A549 (cell line): Measurements from ENCODE around the gene CEP112. TPM values are rescaled to one million over a fixed set of nuclear protein-coding genes. Genes with fewer than 3 reads are reported as not detected.
"Not testable (repeated sequence)": the region's sequence is repeated elsewhere in the genome, so short reads cannot be mapped to it uniquely, and the experiment has no call there.

Experiments used
- ATAC-seq, 2 experiments: fragments of 200-7000 bp in 1 of 2; fragments of >200 bp in 1 of 2; cut with Nextera tagmentation in 1 of 2; cut with Tn5 transposase in 1 of 2; 3 replicates each; pipeline versions ENCODE4 v1.8.0 to v1.9.1; 2018 to 2020; ENCODE audit warnings: mild to moderate bottlenecking in 1 of 2, moderate library complexity in 1 of 2
- CTCF ChIA-PET: fragments of 300-600 bp; sonication (Branson Sonifier 250); formaldehyde crosslinking; extraction: SDS; loops from one replicate; lab custom pipeline; 2021; ENCODE audit warnings: antibody characterized with exemption, inconsistent platforms; lab: Yijun Ruan, JAX
- POLR2A ChIA-PET: fragments of 350-600 bp; formaldehyde crosslinking; extraction: SDS; loops from one replicate; lab custom pipeline; 2021; ENCODE audit warnings: antibody characterized with exemption, inconsistent platforms; lab: Yijun Ruan, JAX
- DNase-seq, 2 experiments: peaks; one replicate each; pipeline versions ENCODE4 v3.0.0 to v3.0.0-alpha.2; 2011 to 2016; ENCODE audit warnings: low read depth in 1 of 2, low spot score in 1 of 2
- FAIRE-seq: peaks from 2 replicates; lab custom pipeline; 2011; peaks lifted over from hg19 to GRCh38; lab: Jason Lieb, UNC
- H3K27ac ChIP-seq, 2 experiments: fragments of >200 bp; sonication (Bioruptor Twin); formaldehyde crosslinking; 3 replicates each; pipeline ENCODE4 v1.5.1; 2016 to 2017
- H3K4me1 ChIP-seq: fragments of >200 bp; sonication (Bioruptor Twin); formaldehyde crosslinking; 3 replicates; pipeline ENCODE4 v1.6.1; 2016
- H3K4me2 ChIP-seq: fragments of >200 bp; sonication (Bioruptor Twin); formaldehyde crosslinking; 3 replicates; pipeline ENCODE4 v1.6.1; 2016
- H3K4me3 ChIP-seq: fragments of >200 bp; sonication (Bioruptor Twin); formaldehyde crosslinking; 3 replicates; pipeline ENCODE4 v1.5.1; 2016
- H3K9me3 ChIP-seq: fragments of >200 bp; sonication (Bioruptor Twin); formaldehyde crosslinking; 3 replicates; pipeline ENCODE4 v1.6.1; 2016
- ATOH8 ChIP-seq: fragments of 250-450 bp; sonication (Bioruptor Pico); IDR thresholded peaks from 2 replicates; pipeline ENCODE4 v1.5.0; 2020; ENCODE audit warnings: low read depth, mild to moderate bottlenecking, moderate library complexity
- CBX2 ChIP-seq: fragments of 200-600 bp; sonication (generic); IDR thresholded peaks from 2 replicates; pipeline ENCODE4 v1.6.1; 2016; ENCODE audit warnings: low read depth, mild to moderate bottlenecking, borderline replicate concordance
- CHD4 ChIP-seq: fragments of 200-600 bp; sonication (generic); IDR thresholded peaks from 2 replicates; pipeline ENCODE4 v1.6.1; 2016; ENCODE audit warnings: antibody characterized with exemption, mild to moderate bottlenecking, borderline replicate concordance
- EP300 ChIP-seq, 2 experiments: fragments of >200 bp; sonication (Bioruptor Twin); formaldehyde crosslinking; IDR thresholded peaks; 2 replicates in 1 of 2; 3 replicates in 1 of 2; pipeline ENCODE4 v1.6.1; 2016 to 2017
- ESRRA ChIP-seq: fragments of 150-350 bp; IDR thresholded peaks from 2 replicates; pipeline ENCODE4 v1.6.1; 2014; ENCODE audit warnings: mild to moderate bottlenecking, low read length, borderline replicate concordance
- FOSL2 ChIP-seq, 2 experiments: fragments of 450-650 bp in 1 of 2; fragments of >200 bp in 1 of 2; sonication (Bioruptor Twin) in 1 of 2; formaldehyde crosslinking; IDR thresholded peaks; 2 replicates each; pipeline versions ENCODE4 v1.5.0 to v1.6.1; 2016 to 2020; ENCODE audit warnings: mild to moderate bottlenecking in 1 of 2, moderate library complexity in 1 of 2
- FOXS1 ChIP-seq: fragments of 250-450 bp; sonication (Bioruptor Pico); IDR thresholded peaks from 2 replicates; pipeline ENCODE4 v1.5.0; 2020; ENCODE audit warnings: mild to moderate bottlenecking, moderate library complexity
- GATA3 ChIP-seq: IDR thresholded peaks from 2 replicates; pipeline ENCODE4 v1.6.1; 2012; ENCODE audit warnings: borderline replicate concordance
- HDAC2 ChIP-seq: fragments of 200-600 bp; sonication (generic); IDR thresholded peaks from 2 replicates; pipeline ENCODE4 v1.6.1; 2016
- HEYL ChIP-seq: fragments of 250-450 bp; sonication (Bioruptor Pico); IDR thresholded peaks from 2 replicates; pipeline ENCODE4 v1.8.0; 2021; ENCODE audit warnings: mild to moderate bottlenecking, moderate library complexity
- HOXA7 ChIP-seq: fragments of 250-450 bp; sonication (Bioruptor Pico); IDR thresholded peaks from 2 replicates; pipeline ENCODE4 v1.5.0; 2020; ENCODE audit warnings: mild to moderate bottlenecking, moderate library complexity
- KDM1A ChIP-seq: fragments of 200-600 bp; sonication (generic); IDR thresholded peaks from 2 replicates; pipeline ENCODE4 v1.6.1; 2016; ENCODE audit warnings: low read depth, mild to moderate bottlenecking
- MAFK ChIP-seq: fragments of 450-650 bp; IDR thresholded peaks from 2 replicates; pipeline ENCODE4 v1.6.1; 2014; ENCODE audit not compliant: partially characterized antibody
- MYC ChIP-seq: IDR thresholded peaks from 2 replicates; pipeline ENCODE4 v1.6.1; 2012; ENCODE audit warnings: mild to moderate bottlenecking, inconsistent platforms, low read length, improper control_type of control experiment, borderline replicate concordance
- NFE2L2 ChIP-seq: fragments of 150-350 bp; conservative IDR thresholded peaks from 2 replicates; pipeline ENCODE4 v1.6.1; 2014; ENCODE audit warnings: low read length
- POLR2AphosphoS2 ChIP-seq: conservative IDR thresholded peaks from 2 replicates; pipeline ENCODE4 v1.6.1; 2012; ENCODE audit warnings: low read length, improper control_type of control experiment, inconsistent platforms
- RNF2 ChIP-seq: fragments of 200-600 bp; sonication (generic); IDR thresholded peaks from 2 replicates; pipeline ENCODE4 v1.6.1; 2016; ENCODE audit warnings: low read depth, mild to moderate bottlenecking, antibody characterized with exemption, moderate library complexity, borderline replicate concordance
- SREBF2 ChIP-seq: fragments of 450-650 bp; IDR thresholded peaks from 2 replicates; pipeline ENCODE4 v1.6.1; 2014; ENCODE audit warnings: mild to moderate bottlenecking, moderate library complexity
- ZC3H11A ChIP-seq: fragments of 450-650 bp; IDR thresholded peaks from 2 replicates; pipeline ENCODE4 v1.6.1; 2014; ENCODE audit warnings: antibody characterized with exemption, mild to moderate bottlenecking
- ZSCAN20 ChIP-seq: fragments of 250-450 bp; sonication (Bioruptor Pico); IDR thresholded peaks from 2 replicates; pipeline ENCODE4 v1.8.0; 2022; ENCODE audit warnings: mild to moderate bottlenecking, moderate library complexity
- WGBS: methylation state at CpG from one replicate; pipeline ENCODE4 v1.1.6; 2017; ENCODE audit errors: missing lambda C conversion rate; 5-methylcytosine and 5-hydroxymethylcytosine counted together
- polyA plus RNA-seq, 4 experiments: library from polyadenylated mRNA; depleted of rRNA in 3 of 4; stranded (reverse); fragments of >200 nt; fragmentation: RNase III in 1 of 4; extraction: RNeasy Plus Mini Kit Qiagen cat#74134 plus additional on column Dnase treatment in 1 of 4; gene quantifications; 2 replicates in 3 of 4; 3 replicates in 1 of 4; pipeline ENCODE4 v1.2.3, GENCODE V29; 2011 to 2017
- TF ChIP-seq, protein P1 (sequence below): fragments of >200 bp; sonication (Bioruptor Twin); formaldehyde crosslinking; IDR thresholded peaks from 3 replicates; pipeline ENCODE4 v1.5.1; 2016

The CEP112 gene
- polyA plus RNA-seq, 2 of the 4 experiments (the other 2 are of a cell fraction), result 9.6 to 15.2 TPM

DNA sequence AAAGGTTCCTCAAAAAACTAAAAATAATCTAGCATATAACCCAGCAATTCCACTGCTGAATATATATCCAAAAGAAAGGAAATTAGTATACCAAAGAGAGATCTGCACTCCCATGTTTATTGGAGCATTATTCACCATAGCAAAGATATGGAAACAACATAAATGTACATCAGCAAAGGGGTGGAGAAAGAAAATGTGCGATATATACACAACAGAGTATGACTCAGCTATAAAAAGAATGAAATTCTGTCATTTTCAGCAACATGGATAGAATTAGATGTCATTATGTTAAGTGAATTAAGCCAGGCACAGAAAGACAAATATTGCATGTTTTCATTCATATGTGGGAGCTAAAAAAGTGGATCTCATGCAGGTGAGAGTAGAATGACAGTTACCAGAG lies 350.8 kb downstream of the CEP112 start:
- POLR2A ChIA-PET, result no interaction called here
- H3K4me1 ChIP-seq, result peaks cover 14% of the 10 kb centered on the region; the same call in 2 of the 3 replicates
- CTCF ChIA-PET, result no interaction called here
- peaks cover 8% of the 10 kb centered on the region; the same call in 1 of the 3 replicates for H3K9me3 ChIP-seq
- no peak for ATAC-seq
- 37% methylated on average over 1 of the region's 1 CpG for WGBS
- DNase-seq, result no peak
- FAIRE-seq, result peak; percentile 74
- H3K27ac ChIP-seq, result 0 out of 6 replicates have a peak overlapping the region, but pooled peaks of 1 of the 2 experiments have one; percentile 2
- peak overlapping the region; percentile 56 for H3K4me2 ChIP-seq
- TF ChIP-seq, protein P1, sequence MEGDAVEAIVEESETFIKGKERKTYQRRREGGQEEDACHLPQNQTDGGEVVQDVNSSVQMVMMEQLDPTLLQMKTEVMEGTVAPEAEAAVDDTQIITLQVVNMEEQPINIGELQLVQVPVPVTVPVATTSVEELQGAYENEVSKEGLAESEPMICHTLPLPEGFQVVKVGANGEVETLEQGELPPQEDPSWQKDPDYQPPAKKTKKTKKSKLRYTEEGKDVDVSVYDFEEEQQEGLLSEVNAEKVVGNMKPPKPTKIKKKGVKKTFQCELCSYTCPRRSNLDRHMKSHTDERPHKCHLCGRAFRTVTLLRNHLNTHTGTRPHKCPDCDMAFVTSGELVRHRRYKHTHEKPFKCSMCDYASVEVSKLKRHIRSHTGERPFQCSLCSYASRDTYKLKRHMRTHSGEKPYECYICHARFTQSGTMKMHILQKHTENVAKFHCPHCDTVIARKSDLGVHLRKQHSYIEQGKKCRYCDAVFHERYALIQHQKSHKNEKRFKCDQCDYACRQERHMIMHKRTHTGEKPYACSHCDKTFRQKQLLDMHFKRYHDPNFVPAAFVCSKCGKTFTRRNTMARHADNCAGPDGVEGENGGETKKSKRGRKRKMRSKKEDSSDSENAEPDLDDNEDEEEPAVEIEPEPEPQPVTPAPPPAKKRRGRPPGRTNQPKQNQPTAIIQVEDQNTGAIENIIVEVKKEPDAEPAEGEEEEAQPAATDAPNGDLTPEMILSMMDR, result no peak
- peak; percentile 64; the same call in 1 of the 2 replicates for TF ChIP-seq NFE2L2
- TF ChIP-seq ZC3H11A, result no peak
- TF ChIP-seq HOXA7, result no peak
- no peak for TF ChIP-seq SREBF2
- TF ChIP-seq RNF2, result no peak
- TF ChIP-seq MYC, result no peak
- no peak for TF ChIP-seq EP300 (IDR thresholded peaks at IDR 0.05)
- no peak for TF ChIP-seq FOSL2 (IDR thresholded peaks at IDR 0.05)
- peak; percentile 25; the same call in 1 of the 2 replicates for TF ChIP-seq FOSL2 (CRISPR knock-in tag; IDR thresholded peaks at IDR 0.05)
- no peak for TF ChIP-seq ZSCAN20 (CRISPR knock-in tag)
- no peak for TF ChIP-seq FOXS1
- TF ChIP-seq POLR2AphosphoS2, result no peak
- TF ChIP-seq CBX2, result no peak
- peak; percentile 92 for TF ChIP-seq MAFK
- no peak for TF ChIP-seq CHD4
- TF ChIP-seq, all 56 proteins: peak for 3
- no peak overlapping the region for H3K4me3 ChIP-seq

GRCh38 chr17:65837232-65837631 lies 354.7 kb downstream of the CEP112 start:
- POLR2A ChIA-PET, H3K4me2 ChIP-seq, ATAC-seq, H3K27ac ChIP-seq, H3K4me3 ChIP-seq, DNase-seq, FAIRE-seq, CTCF ChIA-PET: not testable (repeated sequence)
- 98% methylated on average over 22 of the region's 24 CpGs for WGBS
- peaks cover 23% of the 10 kb centered on the region for H3K9me3 ChIP-seq
- H3K4me1 ChIP-seq, result peaks cover 14% of the 10 kb centered on the region; the same call in 2 of the 3 replicates

DNA sequence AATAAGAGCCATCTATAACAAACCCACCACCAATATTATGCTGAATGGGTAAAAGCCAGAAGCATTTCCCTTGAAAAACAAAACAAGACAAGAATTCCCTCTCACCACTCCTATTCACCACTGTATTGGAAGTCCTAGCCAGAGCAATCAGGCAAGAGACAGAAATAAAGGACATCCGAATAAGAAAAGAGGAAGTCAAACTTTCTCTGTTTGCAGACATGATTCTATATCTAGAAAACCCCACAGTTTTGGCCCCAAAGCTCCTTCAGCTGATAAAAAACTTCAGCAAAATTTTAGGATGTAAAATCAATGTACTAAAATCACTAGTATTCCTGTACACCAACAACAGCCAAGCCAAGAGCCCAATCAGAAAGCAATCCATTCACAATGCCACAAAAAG lies 358.7 kb downstream of the CEP112 start:
- FAIRE-seq, result no peak
- ATAC-seq, result no peak
- CTCF ChIA-PET, result no interaction called here
- H3K4me3 ChIP-seq, result no peak overlapping the region
- no peak for DNase-seq
- WGBS, result 76% methylated on average over 1 of the region's 1 CpG
- no peaks in the 10 kb centered on the region for H3K4me1 ChIP-seq
- H3K27ac ChIP-seq, result no peak overlapping the region
- H3K4me2 ChIP-seq, result no peak overlapping the region
- H3K9me3 ChIP-seq, result peaks cover 30% of the 10 kb centered on the region
- no peak for TF ChIP-seq HEYL (CRISPR knock-in tag)
- TF ChIP-seq ATOH8 (CRISPR knock-in tag), result no peak
- no peak for TF ChIP-seq ESRRA
- no peak for TF ChIP-seq HOXA7
- TF ChIP-seq KDM1A, result no peak
- no peak for TF ChIP-seq HDAC2
- no peak for TF ChIP-seq GATA3
- POLR2A ChIA-PET, result no interaction called here
